T follicular helper cell (primary cell): Measurements from ENCODE around the gene HOXC5.

Source experiments
- DNase-seq: peaks from one replicate; pipeline ENCODE4 v3.0.0-alpha.2; 2020; ENCODE audit warnings: low read depth

Gene HOXC5

DNA sequence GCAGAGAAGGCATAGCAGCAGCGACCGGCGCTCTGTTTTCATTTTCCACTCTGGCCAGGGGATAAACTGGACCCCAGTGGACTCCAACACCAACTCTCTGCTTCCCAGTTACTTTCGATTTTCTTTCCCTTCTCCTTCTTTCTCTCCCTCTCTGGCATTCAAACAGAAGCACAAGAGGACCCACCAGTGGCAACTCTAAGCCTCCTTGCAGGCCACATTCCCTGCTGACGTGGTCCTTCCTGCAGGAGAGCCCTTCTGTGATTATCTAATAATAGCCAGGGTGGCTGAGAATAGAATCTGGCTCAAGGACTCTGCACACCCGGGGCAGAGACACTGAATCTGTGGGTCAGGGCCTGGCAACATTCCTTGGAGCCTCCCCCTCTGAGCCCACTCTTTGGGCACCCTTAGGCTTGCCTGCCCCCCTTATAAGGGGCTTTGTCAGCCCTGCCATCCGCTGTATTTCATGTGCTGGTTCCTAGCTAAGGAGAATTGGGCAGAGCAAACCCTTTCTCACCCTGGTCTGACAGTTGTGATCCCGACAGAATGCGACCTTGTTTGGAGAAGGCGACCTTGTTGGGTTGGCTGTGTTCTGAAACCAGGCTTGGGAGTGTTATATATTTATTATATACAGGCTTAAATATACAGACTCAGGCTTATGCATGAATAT, 12.8 kb upstream of the HOXC5 start:
- no peak for DNase-seq

DNA sequence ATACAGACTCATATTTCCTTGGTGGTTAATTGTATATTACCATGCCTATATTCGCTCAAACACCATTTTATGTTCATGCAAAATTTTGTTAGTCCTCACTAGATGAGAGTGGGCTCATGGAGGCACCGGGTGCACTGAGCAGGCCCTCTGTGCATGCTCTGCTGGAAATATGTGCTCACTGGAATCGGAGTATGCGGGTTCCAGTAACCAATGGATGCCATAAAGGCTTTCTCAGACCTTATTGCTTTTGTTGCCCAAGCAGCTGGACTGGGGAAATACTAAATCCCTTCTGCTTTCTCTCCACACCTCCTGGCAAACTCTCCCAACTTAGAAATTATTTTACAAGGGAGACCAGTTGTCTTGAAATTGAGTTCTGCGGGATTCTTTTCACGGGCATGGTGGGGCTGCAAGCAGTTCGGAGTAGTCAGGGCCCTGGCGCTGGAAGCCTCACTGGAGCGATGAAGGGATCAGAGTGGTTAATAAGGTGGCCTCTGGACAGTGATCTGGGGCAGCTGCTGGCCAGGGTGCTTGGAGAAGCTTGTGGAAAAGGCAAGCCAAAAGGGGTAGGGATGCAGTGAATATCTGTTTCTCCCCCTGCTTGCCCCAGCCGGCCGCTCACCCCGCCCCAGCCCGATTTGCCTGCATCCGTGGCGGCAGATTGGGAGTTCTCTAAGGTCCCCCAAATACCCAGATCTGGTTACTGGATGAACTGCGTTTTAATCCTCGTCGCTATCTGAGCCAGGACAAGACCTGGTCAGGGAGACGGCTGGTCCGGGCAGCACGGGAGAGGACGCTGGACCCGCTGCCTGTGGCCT, 12.1 kb upstream of the HOXC5 start:
- no peak for DNase-seq

GRCh38 chr12:54021432-54022013, 11.3 kb upstream of the HOXC5 start:
- DNase-seq = no peak

- DNase-seq = no peak
These were observed 9.6 kb upstream of the HOXC5 start for GRCh38 chr12:54022960-54023884.

DNA sequence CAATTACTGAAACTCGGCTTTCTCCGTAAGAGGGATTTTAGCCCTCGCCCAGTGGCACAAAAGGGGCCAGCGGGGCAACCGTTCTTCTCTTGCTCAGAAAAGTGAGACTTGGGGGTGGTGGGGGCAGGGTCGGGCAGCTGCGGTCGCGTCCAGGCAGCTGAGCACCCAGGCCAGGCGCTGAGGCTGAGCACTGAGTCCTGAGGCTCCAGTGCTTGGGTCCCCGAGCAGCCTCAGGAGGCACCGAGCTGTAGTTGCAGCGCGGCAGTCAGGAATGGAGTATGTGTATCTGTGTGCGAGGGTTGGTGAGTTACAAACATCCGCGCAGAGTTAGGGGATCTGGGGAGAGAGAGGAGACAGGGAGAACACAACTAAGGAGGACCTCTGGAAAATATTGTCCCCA, 8.7 kb upstream of the HOXC5 start:
- no peak for DNase-seq

DNA sequence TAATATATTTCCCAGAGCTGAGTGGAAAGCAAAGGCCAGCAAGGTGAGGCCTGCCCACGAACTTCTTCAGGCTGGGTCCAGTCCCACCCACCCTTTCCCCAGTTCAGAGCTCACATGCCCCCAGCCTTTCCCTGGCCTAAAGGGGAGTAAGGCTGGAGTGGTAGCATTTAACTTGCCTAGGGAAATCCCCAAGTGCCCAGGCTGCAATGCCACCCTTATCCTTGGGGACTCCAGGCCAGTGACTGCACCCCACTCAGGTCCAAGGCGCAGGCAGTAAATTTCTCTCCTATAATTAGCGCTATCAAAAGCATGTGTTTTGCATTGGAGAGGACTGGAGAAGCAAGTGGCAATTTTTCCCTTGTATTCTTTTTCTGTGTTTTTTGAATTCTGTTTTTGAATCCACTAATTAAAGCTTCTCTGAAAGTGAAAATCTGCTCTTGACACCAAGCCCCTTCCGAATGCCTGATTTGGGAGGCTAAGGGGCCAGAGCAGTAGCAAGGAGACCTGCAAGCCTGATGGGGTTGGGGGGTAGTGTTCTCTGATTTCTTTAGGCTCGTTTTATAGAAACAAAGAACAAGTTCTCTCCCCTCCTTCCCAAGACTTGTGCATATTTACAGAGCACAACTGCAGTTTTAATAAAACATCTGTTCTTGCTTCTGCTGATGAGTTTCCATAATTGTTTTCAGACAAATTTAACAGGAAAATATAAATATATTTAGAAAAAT, 8.1 kb upstream of the HOXC5 start:
- DNase-seq = no peak

DNA sequence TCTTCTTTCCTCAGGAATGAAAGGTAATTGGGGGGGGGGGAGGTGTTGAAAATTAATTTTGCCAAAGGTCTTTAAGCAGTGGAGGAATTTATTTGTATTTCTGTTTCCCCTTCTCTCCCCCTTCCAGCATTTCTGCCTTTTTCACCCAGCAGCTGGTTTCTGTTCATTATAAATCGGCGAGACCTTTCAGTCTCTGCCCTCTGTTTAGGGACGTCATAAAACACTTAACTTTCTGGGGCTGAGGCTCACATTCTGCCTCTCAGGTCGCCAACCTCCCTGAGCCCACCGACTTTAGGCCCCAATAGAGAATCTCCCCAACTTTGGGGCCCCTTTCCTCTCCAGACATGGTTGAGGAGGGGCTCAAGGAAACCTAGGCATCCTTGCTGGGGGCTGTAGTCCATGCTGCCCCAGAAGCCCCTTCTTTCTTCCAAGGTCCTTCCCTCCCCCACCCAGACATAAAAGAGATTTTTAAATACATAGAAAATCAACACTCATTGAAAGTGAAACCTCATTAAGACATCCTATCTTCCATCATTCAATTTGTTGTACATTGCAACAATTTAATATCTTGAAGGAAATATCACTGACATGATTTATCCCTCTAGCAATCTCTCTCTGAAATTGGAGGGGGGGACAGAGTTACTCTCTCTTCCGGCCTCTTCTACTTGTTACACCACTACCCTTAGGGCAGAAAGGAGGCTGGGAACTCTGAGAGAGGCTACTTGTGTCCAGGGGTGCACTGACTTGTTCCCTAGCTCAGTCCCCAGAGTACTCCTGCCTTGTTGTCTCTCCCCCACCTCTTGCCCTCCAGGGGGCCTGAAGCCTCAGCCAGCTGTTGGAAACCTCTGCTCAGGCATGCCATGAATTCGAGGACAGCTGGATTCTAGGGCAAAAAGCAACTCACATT, 7.1 kb upstream of the HOXC5 start:
- no peak for DNase-seq

GRCh38 chr12:54026640-54027441, 6.0 kb upstream of the HOXC5 start:
- no peak for DNase-seq

GRCh38 chr12:54027442-54027786, 5.4 kb upstream of the HOXC5 start:
- no peak for DNase-seq

GRCh38 chr12:54028314-54029201, 4.3 kb upstream of the HOXC5 start, which contains the start of gene HOXC6:
Gene HOXC6 (plus strand): TSS chr12:54028440. CDS start chr12:54028522, 82 bp downstream.
- no peak for DNase-seq

GRCh38 chr12:54029529-54030441, 3.1 kb upstream of the HOXC5 start:
- no peak for DNase-seq

DNA sequence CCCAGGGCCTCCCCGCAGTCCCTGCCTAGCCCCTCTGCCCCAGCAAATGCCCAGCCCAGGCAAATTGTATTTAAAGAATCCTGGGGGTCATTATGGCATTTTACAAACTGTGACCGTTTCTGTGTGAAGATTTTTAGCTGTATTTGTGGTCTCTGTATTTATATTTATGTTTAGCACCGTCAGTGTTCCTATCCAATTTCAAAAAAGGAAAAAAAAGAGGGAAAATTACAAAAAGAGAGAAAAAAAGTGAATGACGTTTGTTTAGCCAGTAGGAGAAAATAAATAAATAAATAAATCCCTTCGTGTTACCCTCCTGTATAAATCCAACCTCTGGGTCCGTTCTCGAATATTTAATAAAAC, 2.4 kb upstream of the HOXC5 start:
- DNase-seq = no peak

DNA sequence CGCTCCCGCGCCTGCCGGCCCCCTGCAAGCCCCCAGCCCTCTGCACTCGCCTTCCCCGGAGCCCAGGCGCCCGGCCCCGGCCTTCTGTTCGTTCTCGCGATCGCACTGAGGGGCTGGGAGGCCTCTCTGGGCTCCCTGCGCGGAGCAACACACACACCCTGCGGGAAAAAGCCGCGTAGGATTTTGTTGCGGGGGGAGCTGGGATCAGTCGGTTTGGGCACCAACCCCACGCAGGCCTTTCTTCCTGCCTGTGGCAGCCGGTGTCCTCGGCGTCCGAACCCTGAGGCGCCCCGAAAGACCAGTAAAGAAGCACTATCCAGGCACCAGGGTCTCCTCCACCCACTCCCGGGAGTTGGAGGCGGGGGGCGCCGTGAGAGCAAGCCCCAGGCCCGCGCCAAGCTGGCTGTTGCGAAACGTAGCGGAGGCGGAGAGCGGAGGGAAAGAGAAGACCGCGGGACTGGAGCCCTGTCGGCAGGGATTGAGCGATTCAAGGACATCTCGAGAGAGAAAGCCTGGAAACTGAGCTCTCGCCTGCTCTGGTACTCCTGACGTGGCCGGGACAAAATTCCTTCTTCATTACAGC, 1.9 kb upstream of the HOXC5 start:
- DNase-seq = no peak

- DNase-seq = no peak
These were observed 1.4 kb upstream of the HOXC5 start for GRCh38 chr12:54031480-54031879.

- no peak for DNase-seq
These were observed 697 bp upstream of the HOXC5 start for GRCh38 chr12:54032086-54032619.

- DNase-seq = no peak
These were observed 493 bp downstream of the HOXC5 start for GRCh38 chr12:54033106-54033979.
